A673 (cell line): ENCODE results near the gene TBL1X. TPM values are rescaled to one million over a fixed set of nuclear protein-coding genes. Genes with fewer than 3 reads are reported as not detected.

ENCODE experiments used
- BruUV-seq: library from RNA; stranded (reverse); fragments of 400-500 nt; replicated peaks from 2 replicates; lab custom pipeline; 2021; lab: Mats Ljungman, UMichigan
- CTCF ChIA-PET: fragments of 300-600 bp; sonication (Branson Sonifier 250); formaldehyde crosslinking; loops from one replicate; lab custom pipeline; 2022; ENCODE audit warnings: antibody characterized with exemption; lab: Charles Lee
- POLR2A ChIA-PET: fragments of 300-600 bp; sonication (Branson Sonifier 250); formaldehyde crosslinking; loops from one replicate; lab custom pipeline; 2022; ENCODE audit warnings: antibody characterized with exemption; ENCODE audit not compliant: low non-redundant PET; lab: Charles Lee
- DNase-seq: peaks from one replicate; pipeline ENCODE4 v3.0.0-alpha.2; 2015; ENCODE audit warnings: low spot score
- H3K27ac ChIP-seq: fragments of 200-600 bp; sonication (generic); 2 replicates; pipeline ENCODE4 v1.5.1; 2016; ENCODE audit warnings: mixed run types, low read depth, mild to moderate bottlenecking, mixed read lengths, antibody characterized with exemption, low read length; ENCODE audit not compliant: poor library complexity, severe bottlenecking
- H3K27me3 ChIP-seq: fragments of 200-600 bp; sonication (generic); replicated peaks from 2 replicates; pipeline ENCODE4 v1.6.1; 2017; ENCODE audit warnings: mixed run types, low read depth, mild to moderate bottlenecking, mixed read lengths, antibody characterized with exemption, low read length; ENCODE audit not compliant: insufficient read depth, poor library complexity
- H3K36me3 ChIP-seq: fragments of 200-600 bp; sonication (generic); 2 replicates; pipeline ENCODE4 v1.6.1; 2016; ENCODE audit warnings: mixed run types, mild to moderate bottlenecking, mixed read lengths, antibody characterized with exemption, low read length; ENCODE audit not compliant: insufficient read depth, poor library complexity, severe bottlenecking
- H3K4me1 ChIP-seq: fragments of 200-600 bp; sonication (generic); 2 replicates; pipeline ENCODE4 v1.6.1; 2017; ENCODE audit warnings: mixed run types, mild to moderate bottlenecking, mixed read lengths, antibody characterized with exemption, low read length; ENCODE audit not compliant: insufficient read depth, poor library complexity, severe bottlenecking
- H3K4me3 ChIP-seq: fragments of 200-600 bp; sonication (generic); 2 replicates; pipeline ENCODE4 v1.5.1; 2016; ENCODE audit warnings: low read depth, mixed run types, mild to moderate bottlenecking, mixed read lengths, low read length; ENCODE audit not compliant: poor library complexity, severe bottlenecking
- H3K9me3 ChIP-seq: fragments of 200-600 bp; sonication (generic); 2 replicates; pipeline ENCODE4 v1.6.1; 2016; ENCODE audit warnings: mixed run types, low read depth, mild to moderate bottlenecking, mixed read lengths, antibody characterized with exemption, low read length; ENCODE audit not compliant: poor library complexity, severe bottlenecking
- CTCF ChIP-seq: fragments of 300-800, 200-600 bp; sonication (generic); conservative IDR thresholded peaks from 2 replicates; pipeline ENCODE4 v1.5.1; 2017; ENCODE audit warnings: low read depth, mild to moderate bottlenecking, antibody characterized with exemption, low read length, moderate library complexity, mixed read lengths
- EZH2 ChIP-seq: fragments of 200-600 bp; sonication (generic); IDR thresholded peaks from 2 replicates; pipeline ENCODE4 v1.6.1; 2017; ENCODE audit warnings: borderline replicate concordance, low read depth, mild to moderate bottlenecking, mixed read lengths, antibody characterized with exemption, low read length; ENCODE audit not compliant: poor library complexity, severe bottlenecking
- intact Hi-C: fragments of 100-400 bp; cut with micrococcal nuclease; formaldehyde crosslinking; loops from one replicate; pipeline ENCODE4 v1.10.0; 2022; ENCODE audit not compliant: unreplicated experiment
- total RNA-seq: library from RNA; stranded (reverse); gene quantifications from 2 replicates; pipeline ENCODE4 v1.2.3, GENCODE V29; 2021

TBL1X gene
- total RNA-seq, 1 experiment from 2014 or later, result 26.9 TPM

DNA sequence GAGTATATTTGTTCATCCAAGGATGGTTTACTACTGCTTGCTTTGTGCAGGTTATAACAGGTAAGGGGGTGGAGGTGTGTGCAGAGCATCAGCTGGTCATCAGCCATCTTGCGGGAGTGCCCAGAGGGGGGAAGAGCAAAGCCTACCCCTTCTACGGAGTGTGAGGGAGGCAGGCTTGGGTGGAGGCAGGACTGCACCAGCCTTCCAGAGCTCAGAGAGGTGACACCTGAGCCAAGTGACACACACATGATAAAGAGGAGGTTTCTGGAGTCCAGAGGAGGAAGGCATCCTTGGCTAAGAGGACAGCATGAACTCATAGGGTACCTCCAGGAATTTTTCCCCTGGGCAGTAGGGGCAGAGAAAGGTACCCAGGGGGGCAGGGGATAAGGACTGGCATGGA, 126.6 kb downstream of the TBL1X start:
- H3K36me3 ChIP-seq, result no peaks in the 10 kb centered on the region
- TF ChIP-seq EZH2 (no peak), CTCF (no peak)
- no peak for DNase-seq
- no peak overlapping the region for H3K4me3 ChIP-seq
- ChIA-PET POLR2A (no interaction called here), CTCF (no interaction called here)
- no peaks in the 10 kb centered on the region for H3K9me3 ChIP-seq
- intact Hi-C loops, result no loop called here
- H3K27ac ChIP-seq, result no peak overlapping the region
- BruUV-seq, result no TSS peak
- H3K4me1 ChIP-seq, result no peaks in the 10 kb centered on the region
- no peaks in the 10 kb centered on the region for H3K27me3 ChIP-seq

- BruUV-seq, result no TSS peak
- CTCF ChIA-PET, result no interaction called here
These were observed 128.9 kb downstream of the TBL1X start for GRCh38 chrX:9593756-9594155.

GRCh38 chrX:9595174-9595573, 130.3 kb downstream of the TBL1X start:
- no peaks in the 10 kb centered on the region for H3K9me3 ChIP-seq
- no TSS peak for BruUV-seq
- no peak overlapping the region for H3K4me3 ChIP-seq
- no peak for DNase-seq
- no peaks in the 10 kb centered on the region for H3K4me1 ChIP-seq
- no peak for TF ChIP-seq EZH2
- no peak for TF ChIP-seq CTCF
- no peaks in the 10 kb centered on the region for H3K27me3 ChIP-seq
- no peaks in the 10 kb centered on the region for H3K36me3 ChIP-seq
- no peak overlapping the region for H3K27ac ChIP-seq
- ChIA-PET POLR2A (no interaction called here), CTCF (no interaction called here)
- intact Hi-C loops, result no loop called here

More at GRCh38 chrX:9593756-9594155, 128.9 kb downstream of the TBL1X start:
- no peak for DNase-seq
- Histone ChIP-seq H3K9me3 (no peaks in the 10 kb centered on the region), H3K4me3 (no peak overlapping the region), H3K36me3 (no peaks in the 10 kb centered on the region), H3K4me1 (no peaks in the 10 kb centered on the region), H3K27ac (no peak overlapping the region), H3K27me3 (no peaks in the 10 kb centered on the region)
- POLR2A ChIA-PET, result no interaction called here
- intact Hi-C loops, result no loop called here
- TF ChIP-seq EZH2 (no peak), CTCF (no peak)
